Ascending aorta (tissue), 2 donors: ENCODE data around the gene SMS. TPM values are rescaled to one million over a fixed set of nuclear protein-coding genes. Genes with fewer than 3 reads are reported as not detected.

Experiments
- DNase-seq, 2 donors: peaks; one replicate each; pipeline ENCODE4 v3.0.0-alpha.2; 2019; ENCODE audit warnings: low spot score in 2 of 2
- H3K27ac ChIP-seq, 2 donors: fragments of 200-600 bp; sonication (generic); one replicate each; pipeline ENCODE4 v1.5.1; 2016 to 2017; ENCODE audit warnings: mild to moderate bottlenecking in 1 of 2
- H3K27me3 ChIP-seq: fragments of 200-600 bp; sonication (generic); one replicate; pipeline ENCODE4 v1.5.1; 2017
- H3K36me3 ChIP-seq, 2 donors: fragments of 200-600 bp; sonication (generic); one replicate each; pipeline ENCODE4 v1.5.1; 2016
- H3K4me1 ChIP-seq, 2 donors: fragments of 200-600 bp; sonication (generic); one replicate each; pipeline ENCODE4 v1.5.1; 2016 to 2017; ENCODE audit warnings: mild to moderate bottlenecking in 1 of 2
- H3K4me3 ChIP-seq, 2 donors: fragments of 200-600 bp; sonication (generic); one replicate each; pipeline ENCODE4 v1.5.1; 2016 to 2017; ENCODE audit warnings: mild to moderate bottlenecking in 1 of 2
- H3K9me3 ChIP-seq, 2 donors: fragments of 200-600 bp; sonication (generic); one replicate each; pipeline ENCODE4 v1.5.1; 2016
- intact Hi-C: fragments of 100-400 bp; cut with DNase I; formaldehyde crosslinking; loops from one replicate; pipeline ENCODE4 v1.15.1; 2023
- total RNA-seq: library from RNA; depleted of rRNA; stranded (reverse); fragments of >200 nt; gene quantifications from one replicate; pipeline ENCODE4 v1.1.0, GENCODE V29; 2016
- TF ChIP-seq, protein P1 (sequence below), 3 experiments: fragments of 200-600 bp in 2 of 3; fragments of 450-650 bp in 1 of 3; sonication (generic) in 2 of 3; IDR thresholded peaks; one replicate each; pipeline ENCODE4 v1.5.1; 2016 to 2019; ENCODE audit warnings: antibody characterized with exemption in 3 of 3, mild to moderate bottlenecking in 1 of 3, moderate library complexity in 1 of 3

SMS gene
- total RNA-seq, 1 donor from 2014 or later = 35.1 TPM

DNA sequence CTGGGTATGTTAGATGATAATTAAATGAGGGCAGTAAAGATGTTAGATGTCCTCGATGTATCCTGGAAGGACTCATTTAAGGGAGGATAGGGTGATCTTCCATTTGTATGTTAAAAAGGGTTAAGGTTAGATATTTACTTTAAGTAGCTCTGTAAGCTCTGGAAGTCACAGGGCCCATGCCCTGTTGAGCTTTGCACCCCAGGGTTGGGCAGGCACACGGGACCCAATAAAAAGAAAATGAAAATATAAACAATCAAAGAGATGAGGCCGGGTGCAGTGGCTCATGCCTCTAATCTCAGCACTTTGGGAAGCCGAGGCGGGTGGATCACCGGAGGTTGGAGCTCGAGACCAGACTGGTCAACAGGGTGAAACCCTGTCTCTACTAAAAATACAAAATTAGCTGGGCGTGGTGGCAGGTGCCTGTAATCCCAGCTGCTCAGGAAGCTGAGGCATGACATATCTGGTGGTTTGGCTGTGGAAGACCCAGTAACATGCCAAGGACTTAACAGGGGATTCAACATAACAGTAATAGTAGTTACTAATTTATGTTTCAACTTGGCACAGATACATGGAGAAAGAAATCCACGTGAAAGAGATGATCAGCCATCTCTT lies 74.7 kb downstream of the SMS start:
- Histone ChIP-seq H3K9me3 (no peaks in the 10 kb centered on the region), H3K27me3 (no peaks in the 10 kb centered on the region), H3K36me3 (no peaks in the 10 kb centered on the region), H3K27ac (no peak overlapping the region), H3K4me1 (no peaks in the 10 kb centered on the region), H3K4me3 (no peak overlapping the region)
- DNase-seq = no peak
- TF ChIP-seq, protein P1, sequence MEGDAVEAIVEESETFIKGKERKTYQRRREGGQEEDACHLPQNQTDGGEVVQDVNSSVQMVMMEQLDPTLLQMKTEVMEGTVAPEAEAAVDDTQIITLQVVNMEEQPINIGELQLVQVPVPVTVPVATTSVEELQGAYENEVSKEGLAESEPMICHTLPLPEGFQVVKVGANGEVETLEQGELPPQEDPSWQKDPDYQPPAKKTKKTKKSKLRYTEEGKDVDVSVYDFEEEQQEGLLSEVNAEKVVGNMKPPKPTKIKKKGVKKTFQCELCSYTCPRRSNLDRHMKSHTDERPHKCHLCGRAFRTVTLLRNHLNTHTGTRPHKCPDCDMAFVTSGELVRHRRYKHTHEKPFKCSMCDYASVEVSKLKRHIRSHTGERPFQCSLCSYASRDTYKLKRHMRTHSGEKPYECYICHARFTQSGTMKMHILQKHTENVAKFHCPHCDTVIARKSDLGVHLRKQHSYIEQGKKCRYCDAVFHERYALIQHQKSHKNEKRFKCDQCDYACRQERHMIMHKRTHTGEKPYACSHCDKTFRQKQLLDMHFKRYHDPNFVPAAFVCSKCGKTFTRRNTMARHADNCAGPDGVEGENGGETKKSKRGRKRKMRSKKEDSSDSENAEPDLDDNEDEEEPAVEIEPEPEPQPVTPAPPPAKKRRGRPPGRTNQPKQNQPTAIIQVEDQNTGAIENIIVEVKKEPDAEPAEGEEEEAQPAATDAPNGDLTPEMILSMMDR (IDR thresholded peaks at IDR 0.05) = no peak
- intact Hi-C loops = no loop called here

DNA sequence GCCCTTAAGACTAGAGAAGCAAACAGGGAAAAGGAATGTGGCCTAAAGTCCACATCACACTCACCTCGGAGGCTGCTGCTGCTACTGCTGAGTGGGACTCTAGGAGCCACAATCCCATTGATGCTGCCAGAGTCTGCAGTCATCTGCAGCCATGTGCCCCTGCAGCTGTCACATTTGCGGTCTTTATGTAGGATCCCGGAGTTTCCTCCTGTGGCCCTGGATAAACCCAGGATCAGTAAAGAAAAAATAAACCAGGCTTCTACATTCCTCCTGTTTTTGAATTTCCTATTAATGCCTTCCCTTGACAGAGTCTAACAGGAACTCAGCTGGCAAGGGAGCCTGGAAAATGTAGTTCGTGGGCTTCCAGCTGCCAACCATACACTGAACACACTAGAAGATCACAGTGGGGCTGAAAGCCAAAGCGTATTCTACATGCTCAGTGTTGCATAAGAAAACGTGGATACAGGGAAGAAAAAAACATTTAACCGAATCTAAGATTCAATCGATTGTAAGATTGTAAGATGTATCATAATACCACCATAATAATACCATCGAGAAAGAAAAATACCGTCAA lies 81.3 kb downstream of the SMS start:
- DNase-seq = no peak
- TF ChIP-seq, protein P1 (IDR thresholded peaks at IDR 0.05) = no peak
- Histone ChIP-seq H3K9me3 (no peaks in the 10 kb centered on the region), H3K27me3 (no peaks in the 10 kb centered on the region), H3K4me3 (no peak overlapping the region), H3K27ac (no peak overlapping the region), H3K36me3 (no peaks in the 10 kb centered on the region), H3K4me1 (no peaks in the 10 kb centered on the region)
- intact Hi-C loops = no loop called here

DNA sequence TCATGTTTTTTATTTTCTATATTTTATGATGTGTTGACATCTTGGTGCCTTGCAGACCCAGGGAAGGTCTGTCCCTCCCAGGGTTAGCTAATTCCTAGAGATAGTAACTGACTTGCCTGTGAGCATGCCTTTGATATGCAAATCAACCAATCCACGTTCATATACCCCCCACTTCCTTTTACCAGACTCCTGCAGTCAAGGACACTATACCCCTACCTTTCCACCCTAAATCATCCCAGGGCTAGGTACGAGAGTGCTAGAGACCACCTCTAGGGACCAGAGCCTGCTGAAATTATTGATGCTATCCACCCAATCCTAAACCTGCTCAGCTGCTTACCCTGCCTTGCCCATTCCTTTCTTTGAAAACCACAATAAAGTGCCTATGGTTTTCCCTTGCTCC lies 84.1 kb downstream of the SMS start:
- H3K36me3 ChIP-seq = no peaks in the 10 kb centered on the region
- no peaks in the 10 kb centered on the region for H3K4me1 ChIP-seq
- no peaks in the 10 kb centered on the region for H3K9me3 ChIP-seq
- no peak overlapping the region for H3K27ac ChIP-seq
- TF ChIP-seq, protein P1 (IDR thresholded peaks at IDR 0.05) = no peak
- H3K27me3 ChIP-seq = no peaks in the 10 kb centered on the region
- DNase-seq = no peak
- H3K4me3 ChIP-seq = no peak overlapping the region
- intact Hi-C loops = no loop called here

DNA sequence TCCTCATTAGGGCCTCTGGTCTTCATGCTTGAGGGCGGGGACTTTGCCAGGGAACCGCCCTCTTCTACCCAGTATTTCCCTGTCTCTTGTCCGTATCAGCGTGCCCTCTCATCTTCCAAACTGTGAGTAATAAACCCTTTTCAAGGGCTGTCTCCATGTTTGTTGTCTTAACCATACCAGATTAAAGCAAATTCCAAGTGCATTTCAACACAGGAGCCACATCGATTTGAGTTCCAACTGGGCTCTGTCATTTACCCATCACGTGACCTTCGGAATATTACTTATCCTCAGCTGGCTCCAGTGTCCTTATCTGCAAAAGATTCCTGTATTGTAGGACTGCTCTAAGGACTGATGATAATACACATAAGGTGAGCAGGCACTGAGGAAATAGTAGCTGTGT lies 85.2 kb downstream of the SMS start:
- intact Hi-C loops = no loop called here
- no peaks in the 10 kb centered on the region for H3K36me3 ChIP-seq
- no peak overlapping the region for H3K27ac ChIP-seq
- no peaks in the 10 kb centered on the region for H3K9me3 ChIP-seq
- TF ChIP-seq, protein P1 (IDR thresholded peaks at IDR 0.05) = no peak
- DNase-seq = no peak
- H3K27me3 ChIP-seq = no peaks in the 10 kb centered on the region
- H3K4me1 ChIP-seq = no peaks in the 10 kb centered on the region
- no peak overlapping the region for H3K4me3 ChIP-seq

DNA sequence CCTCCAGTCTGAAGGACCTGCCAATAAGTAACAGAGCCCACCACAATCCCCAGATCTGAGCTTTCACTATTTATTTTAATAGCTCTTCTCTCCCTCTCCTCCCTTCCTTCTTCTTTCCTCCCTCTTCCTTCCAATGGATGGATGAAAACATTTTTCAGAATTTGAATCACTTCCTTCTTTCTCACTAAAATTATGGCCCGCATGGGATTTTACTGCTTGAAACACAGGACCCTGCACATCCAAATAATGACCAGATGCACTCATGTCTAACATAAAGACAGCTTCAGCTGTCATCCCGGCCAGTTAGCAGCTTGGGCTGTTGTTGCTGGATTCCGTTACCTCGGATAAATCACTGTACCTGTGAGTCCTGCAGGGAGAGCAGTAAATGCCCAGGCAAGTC lies 86.2 kb downstream of the SMS start:
- no peak overlapping the region for H3K27ac ChIP-seq
- H3K36me3 ChIP-seq = no peaks in the 10 kb centered on the region
- TF ChIP-seq, protein P1 (IDR thresholded peaks at IDR 0.05) = no peak
- intact Hi-C loops = no loop called here
- H3K4me3 ChIP-seq = no peak overlapping the region
- H3K9me3 ChIP-seq = no peaks in the 10 kb centered on the region
- DNase-seq = no peak
- H3K27me3 ChIP-seq = no peaks in the 10 kb centered on the region
- H3K4me1 ChIP-seq = no peaks in the 10 kb centered on the region
